ENCODE data around the gene PCDHGA6. TPM values are rescaled to one million over a fixed set of nuclear protein-coding genes. Genes with fewer than 3 reads are reported as not detected.
"Not testable (repeated sequence)": the region's sequence is repeated elsewhere in the genome, so short reads cannot be mapped to it uniquely, and the experiment has no call there.

Gene PCDHGA6
- total RNA-seq, 1 donor from 2014 or later = 0.55 TPM

- intact Hi-C loops (cut with micrococcal nuclease) = no loop called here
- peaks cover 56% of the 10 kb centered on the region for H3K9me3 Mint-ChIP-seq
- H3K27me3 Mint-ChIP-seq (ENCODE audit: low read depth) = peaks cover 15% of the 10 kb centered on the region
- no peak overlapping the region for H3K4me3 Mint-ChIP-seq (ENCODE audit: low read depth)
- H3K36me3 Mint-ChIP-seq (ENCODE audit: low read depth) = peaks cover 3% of the 10 kb centered on the region
- no peak for DNase-seq (ENCODE audit: low spot score)
- H3K27ac Mint-ChIP-seq = no peak overlapping the region
- no peaks in the 10 kb centered on the region for H3K4me1 Mint-ChIP-seq (ENCODE audit: low read depth)
Measured at GRCh38 chr5:141389153-141390042, 15.7 kb downstream of the PCDHGA6 start.

- Mint-ChIP-seq H3K36me3 (ENCODE audit: low read depth) (peaks cover 3% of the 10 kb centered on the region), H3K4me3 (ENCODE audit: low read depth) (no peak within 1 kb of the TSS), H3K27me3 (ENCODE audit: low read depth) (peaks cover 15% of the 10 kb centered on the region)
Measured at GRCh38 chr5:141392429-141393198, 18.9 kb downstream of the PCDHGA6 start, which contains the start of gene PCDHGA8. Gene PCDHGA8 (plus strand): TSS chr5:141392633. CDS start chr5:141392814, 181 bp downstream.

GRCh38 chr5:141393267-141393666 is 19.6 kb downstream of the PCDHGA6 start:
- Mint-ChIP-seq H3K4me1 (ENCODE audit: low read depth) (no peaks in the 10 kb centered on the region), H3K27ac (no peak overlapping the region), H3K9me3 (peaks cover 40% of the 10 kb centered on the region), H3K4me3 (ENCODE audit: low read depth) (no peak overlapping the region), H3K36me3 (ENCODE audit: low read depth) (peaks cover 3% of the 10 kb centered on the region), H3K27me3 (ENCODE audit: low read depth) (peaks cover 14% of the 10 kb centered on the region)
- no peak for DNase-seq (ENCODE audit: low spot score)
- intact Hi-C loops (cut with micrococcal nuclease) = no loop called here

More at GRCh38 chr5:141392429-141393198, 18.9 kb downstream of the PCDHGA6 start, which contains the start of gene PCDHGA8:
- peaks cover 42% of the 10 kb centered on the region for H3K9me3 Mint-ChIP-seq
- no peak within 1 kb of the TSS for H3K27ac Mint-ChIP-seq
- DNase-seq (ENCODE audit: low spot score) = no peak
- intact Hi-C loops (cut with micrococcal nuclease) = no loop called here
- no peaks in the 10 kb centered on the region for H3K4me1 Mint-ChIP-seq (ENCODE audit: low read depth)

GRCh38 chr5:141394401-141395187 is 20.9 kb downstream of the PCDHGA6 start:
- H3K4me1 Mint-ChIP-seq (ENCODE audit: low read depth); H3K4me3 Mint-ChIP-seq (ENCODE audit: low read depth); intact Hi-C loops (cut with micrococcal nuclease); H3K27ac Mint-ChIP-seq; H3K36me3 Mint-ChIP-seq (ENCODE audit: low read depth); DNase-seq (ENCODE audit: low spot score): not testable (repeated sequence)
- H3K9me3 Mint-ChIP-seq = peaks cover 37% of the 10 kb centered on the region
- H3K27me3 Mint-ChIP-seq (ENCODE audit: low read depth) = peaks cover 19% of the 10 kb centered on the region

- Mint-ChIP-seq H3K9me3 (peaks cover 36% of the 10 kb centered on the region), H3K27me3 (ENCODE audit: low read depth) (peaks cover 22% of the 10 kb centered on the region), H3K4me3 (ENCODE audit: low read depth) (peak within 1 kb of the TSS; percentile 55)
- H3K4me1 Mint-ChIP-seq (ENCODE audit: low read depth); H3K27ac Mint-ChIP-seq; H3K36me3 Mint-ChIP-seq (ENCODE audit: low read depth); intact Hi-C loops (cut with micrococcal nuclease): not testable (repeated sequence)
- peak; percentile 31 for DNase-seq (ENCODE audit: low spot score)
Measured at GRCh38 chr5:141397756-141398551, 24.3 kb downstream of the PCDHGA6 start, which contains the start of gene PCDHGB5. Gene PCDHGB5 (plus strand): TSS chr5:141397947. CDS start chr5:141398128, 181 bp downstream.

- Mint-ChIP-seq H3K27me3 (ENCODE audit: low read depth) (peaks cover 23% of the 10 kb centered on the region), H3K27ac (no peak overlapping the region)
- DNase-seq (ENCODE audit: low spot score) = no peak
Measured at GRCh38 chr5:141398608-141399007, 24.9 kb downstream of the PCDHGA6 start.

GRCh38 chr5:141399555-141400258 is 26.0 kb downstream of the PCDHGA6 start:
- Mint-ChIP-seq H3K27me3 (ENCODE audit: low read depth) (peaks cover 25% of the 10 kb centered on the region), H3K27ac (no peak overlapping the region), H3K9me3 (peaks cover 30% of the 10 kb centered on the region), H3K36me3 (ENCODE audit: low read depth) (no peaks in the 10 kb centered on the region), H3K4me3 (ENCODE audit: low read depth) (no peak overlapping the region), H3K4me1 (ENCODE audit: low read depth) (no peaks in the 10 kb centered on the region)
- intact Hi-C loops (cut with micrococcal nuclease) = no loop called here
- no peak for DNase-seq (ENCODE audit: low spot score)

More at GRCh38 chr5:141398608-141399007, 24.9 kb downstream of the PCDHGA6 start:
- Mint-ChIP-seq H3K9me3 (peaks cover 35% of the 10 kb centered on the region), H3K4me1 (ENCODE audit: low read depth) (no peaks in the 10 kb centered on the region), H3K4me3 (ENCODE audit: low read depth) (no peak overlapping the region), H3K36me3 (ENCODE audit: low read depth) (no peaks in the 10 kb centered on the region)
- intact Hi-C loops (cut with micrococcal nuclease) = no loop called here

- no peak for DNase-seq (ENCODE audit: low spot score)
- no peak within 1 kb of the TSS for H3K27ac Mint-ChIP-seq
Measured at GRCh38 chr5:141402553-141403243, 29.0 kb downstream of the PCDHGA6 start, which contains the start of gene PCDHGA9. Gene PCDHGA9 (plus strand): TSS chr5:141402778. CDS start chr5:141402953, 175 bp downstream.

GRCh38 chr5:141403387-141403786 is 29.7 kb downstream of the PCDHGA6 start:
- Mint-ChIP-seq H3K27ac (no peak overlapping the region), H3K4me1 (ENCODE audit: low read depth) (peaks cover 2% of the 10 kb centered on the region), H3K36me3 (ENCODE audit: low read depth) (peaks cover 2% of the 10 kb centered on the region), H3K27me3 (ENCODE audit: low read depth) (peaks cover 36% of the 10 kb centered on the region), H3K9me3 (peaks cover 30% of the 10 kb centered on the region), H3K4me3 (ENCODE audit: low read depth) (no peak overlapping the region)
- intact Hi-C loops (cut with micrococcal nuclease) = no loop called here
- DNase-seq (ENCODE audit: low spot score) = no peak

More at GRCh38 chr5:141402553-141403243, 29.0 kb downstream of the PCDHGA6 start, which contains the start of gene PCDHGA9:
- Mint-ChIP-seq H3K9me3 (peaks cover 29% of the 10 kb centered on the region), H3K4me1 (ENCODE audit: low read depth) (no peaks in the 10 kb centered on the region), H3K4me3 (ENCODE audit: low read depth) (no peak within 1 kb of the TSS), H3K36me3 (ENCODE audit: low read depth) (no peaks in the 10 kb centered on the region), H3K27me3 (ENCODE audit: low read depth) (peaks cover 30% of the 10 kb centered on the region)
- intact Hi-C loops (cut with micrococcal nuclease) = no loop called here

GRCh38 chr5:141407790-141408505 is 34.3 kb downstream of the PCDHGA6 start, which contains the start of gene PCDHGB6:
Gene PCDHGB6 (plus strand): TSS chr5:141408021. CDS start chr5:141408203, 182 bp downstream.
- not testable (repeated sequence) for H3K4me1 Mint-ChIP-seq (ENCODE audit: low read depth); DNase-seq (ENCODE audit: low spot score); H3K27ac Mint-ChIP-seq
- Mint-ChIP-seq H3K36me3 (ENCODE audit: low read depth) (peaks cover 10% of the 10 kb centered on the region), H3K4me3 (ENCODE audit: low read depth) (peak within 1 kb of the TSS; percentile 55), H3K9me3 (peaks cover 23% of the 10 kb centered on the region), H3K27me3 (ENCODE audit: low read depth) (peaks cover 40% of the 10 kb centered on the region)
- intact Hi-C loops (cut with micrococcal nuclease) = loop anchor here (5.0 kb wide), 1 partner anchor 171 kb away; no protein-coding TSS in a partner anchor

Measured in activated T-helper 2 cell treated with anti-CD3 and anti-CD28 coated beads, Interferon-gamma antibody, Interleukin-2, Interleukin-4, amounts not matched to agents 10 μg/mL and 5 μg/mL and 100 μg/mL, durations not matched to agents 14 hours and 24 hours and 36 hours (primary cell).